Psoas muscle (tissue), 8 donors: Measurements from ENCODE around the gene PDZD7. TPM values are rescaled to one million over a fixed set of nuclear protein-coding genes. Genes with fewer than 3 reads are reported as not detected.
A peak's percentile ranks its signal among the peaks of the same experiment; 100 is the strongest.

ENCODE experiments used
- ATAC-seq, 4 donors: fragments of 200-7000 bp; cut with Tn5 transposase; one replicate each; pipeline ENCODE4 v1.9.1; 2020; ENCODE audit warnings: moderate library complexity in 3 of 4, mild to moderate bottlenecking in 2 of 4
- DNase-seq, 2 donors: peaks; one replicate each; pipeline ENCODE4 v3.0.0-alpha.2; 2020
- H3K27ac ChIP-seq: fragments of 200-600 bp; one replicate; pipeline ENCODE4 v1.8.0; 2022
- H3K27me3 ChIP-seq, 3 donors: fragments of 200-600 bp in 1 of 3; one replicate each; pipeline versions ENCODE4 v1.6.1 to v1.8.0; 2013 to 2022; ENCODE audit warnings: low read length in 2 of 3, mild to moderate bottlenecking in 2 of 3, moderate library complexity in 1 of 3; ENCODE audit not compliant: insufficient read depth in 3 of 3
- H3K36me3 ChIP-seq, 2 donors: fragments of 200-600 bp in 1 of 2; one replicate each; pipeline versions ENCODE4 v1.6.1 to v1.8.0; 2013 to 2022; ENCODE audit warnings: low read depth in 1 of 2, mild to moderate bottlenecking in 1 of 2, moderate library complexity in 1 of 2; ENCODE audit not compliant: insufficient read depth in 1 of 2
- H3K4me1 ChIP-seq: fragments of 200-600 bp; one replicate; pipeline ENCODE4 v1.8.0; 2022
- H3K4me3 ChIP-seq: fragments of 200-600 bp; one replicate; pipeline ENCODE4 v1.8.0; 2022; ENCODE audit warnings: mild to moderate bottlenecking
- H3K9me3 ChIP-seq: fragments of 200-600 bp; one replicate; pipeline ENCODE4 v1.8.0; 2022
- WGBS, 3 donors: extraction: QIAGEN DNeasy Blood & Tissue Kit; methylation state at CpG; one replicate each; pipeline versions ENCODE4 v1.1.6 to v1.1.7; 2013; 5-methylcytosine and 5-hydroxymethylcytosine counted together
- intact Hi-C, 2 donors: fragments of 100-400 bp; cut with DNase I; formaldehyde crosslinking; loops; one replicate each; pipeline versions ENCODE4 v1.11.0 to v1.14.2; 2022
- polyA plus RNA-seq, 3 donors: library from polyadenylated mRNA; stranded (reverse); fragments of 200-250 nt; gene quantifications; one replicate each; pipeline ENCODE4 v1.2.3, GENCODE V29; 2013
- total RNA-seq, 4 donors: library from RNA; stranded (reverse); fragmentation: NEBNext Ultra II Directional in 2 of 4; extraction: Animal tissue kit (Norgen Biotek cat#: 25700) in 2 of 4; gene quantifications; one replicate each; pipeline versions ENCODE4 v1.2.1 to v1.2.4, GENCODE V29; 2021 to 2023
- TF ChIP-seq, protein P1 (sequence below): fragments of 200-600 bp; IDR thresholded peaks from one replicate; pipeline ENCODE4 v1.8.0; 2022; ENCODE audit warnings: antibody characterized with exemption
- donor health status: healthy with polysubstance abuse.
- donor health status: DM: no; HTN: no; CAD: no; lungs with moderate emphysema.
- donor health status: Bipolar disorder and iron deficiency.
- donor health status: healthy.
- donor health status: DM: yes; HTN: yes; CAD: no.
- donor health status: DM: no; HTN: no; CAD: no.
- donor health status: DM: no; HTN: no; CAD: no.
- donor health status: DM: yes; HTN: yes; CAD: no.

The PDZD7 gene
- total and polyA plus RNA-seq, 7 donors: 0.04 to 0.54 (median 0.08) TPM; not detected in 2

DNA sequence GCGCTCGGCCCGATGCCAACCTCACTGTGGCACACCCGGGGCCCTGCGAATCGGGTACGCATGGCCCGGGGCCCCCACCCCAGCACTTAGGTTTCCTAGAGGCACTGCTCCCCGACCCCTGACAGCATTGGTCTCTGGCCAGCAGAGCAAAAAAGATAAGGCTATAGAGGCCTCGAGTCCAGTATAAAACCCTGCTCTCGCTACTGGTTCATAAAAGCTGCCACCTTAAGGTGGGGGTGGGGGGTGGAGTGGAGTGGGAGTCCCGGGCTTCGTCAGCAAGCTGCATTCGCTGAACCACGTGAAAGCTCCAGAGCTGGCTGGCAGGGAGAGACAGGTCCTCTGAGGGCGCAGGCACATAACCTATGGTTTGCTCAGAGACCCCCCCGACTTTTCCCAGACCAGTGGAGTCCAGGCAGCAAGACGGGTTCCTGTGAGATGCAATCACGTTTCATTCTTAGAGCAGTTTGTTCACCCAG is 32.2 kb upstream of the PDZD7 start:
- Histone ChIP-seq H3K27me3 (peaks cover 0 to 46% (median 0%) of the 10 kb centered on the region in 3 donors), H3K4me3 (peak overlapping the region; percentile 97), H3K36me3 (no peaks in the 10 kb centered on the region), H3K4me1 (peaks cover 41% of the 10 kb centered on the region), H3K9me3 (no peaks in the 10 kb centered on the region), H3K27ac (peak overlapping the region; percentile 99)
- ATAC-seq: no peak
- WGBS, 3 donors: 14 to 30% (median 17%) methylated on average over 19 of the region's 19 CpGs
- DNase-seq: no peak
- intact Hi-C loops: no loop called here
- TF ChIP-seq, protein P1, sequence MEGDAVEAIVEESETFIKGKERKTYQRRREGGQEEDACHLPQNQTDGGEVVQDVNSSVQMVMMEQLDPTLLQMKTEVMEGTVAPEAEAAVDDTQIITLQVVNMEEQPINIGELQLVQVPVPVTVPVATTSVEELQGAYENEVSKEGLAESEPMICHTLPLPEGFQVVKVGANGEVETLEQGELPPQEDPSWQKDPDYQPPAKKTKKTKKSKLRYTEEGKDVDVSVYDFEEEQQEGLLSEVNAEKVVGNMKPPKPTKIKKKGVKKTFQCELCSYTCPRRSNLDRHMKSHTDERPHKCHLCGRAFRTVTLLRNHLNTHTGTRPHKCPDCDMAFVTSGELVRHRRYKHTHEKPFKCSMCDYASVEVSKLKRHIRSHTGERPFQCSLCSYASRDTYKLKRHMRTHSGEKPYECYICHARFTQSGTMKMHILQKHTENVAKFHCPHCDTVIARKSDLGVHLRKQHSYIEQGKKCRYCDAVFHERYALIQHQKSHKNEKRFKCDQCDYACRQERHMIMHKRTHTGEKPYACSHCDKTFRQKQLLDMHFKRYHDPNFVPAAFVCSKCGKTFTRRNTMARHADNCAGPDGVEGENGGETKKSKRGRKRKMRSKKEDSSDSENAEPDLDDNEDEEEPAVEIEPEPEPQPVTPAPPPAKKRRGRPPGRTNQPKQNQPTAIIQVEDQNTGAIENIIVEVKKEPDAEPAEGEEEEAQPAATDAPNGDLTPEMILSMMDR: no peak

DNA sequence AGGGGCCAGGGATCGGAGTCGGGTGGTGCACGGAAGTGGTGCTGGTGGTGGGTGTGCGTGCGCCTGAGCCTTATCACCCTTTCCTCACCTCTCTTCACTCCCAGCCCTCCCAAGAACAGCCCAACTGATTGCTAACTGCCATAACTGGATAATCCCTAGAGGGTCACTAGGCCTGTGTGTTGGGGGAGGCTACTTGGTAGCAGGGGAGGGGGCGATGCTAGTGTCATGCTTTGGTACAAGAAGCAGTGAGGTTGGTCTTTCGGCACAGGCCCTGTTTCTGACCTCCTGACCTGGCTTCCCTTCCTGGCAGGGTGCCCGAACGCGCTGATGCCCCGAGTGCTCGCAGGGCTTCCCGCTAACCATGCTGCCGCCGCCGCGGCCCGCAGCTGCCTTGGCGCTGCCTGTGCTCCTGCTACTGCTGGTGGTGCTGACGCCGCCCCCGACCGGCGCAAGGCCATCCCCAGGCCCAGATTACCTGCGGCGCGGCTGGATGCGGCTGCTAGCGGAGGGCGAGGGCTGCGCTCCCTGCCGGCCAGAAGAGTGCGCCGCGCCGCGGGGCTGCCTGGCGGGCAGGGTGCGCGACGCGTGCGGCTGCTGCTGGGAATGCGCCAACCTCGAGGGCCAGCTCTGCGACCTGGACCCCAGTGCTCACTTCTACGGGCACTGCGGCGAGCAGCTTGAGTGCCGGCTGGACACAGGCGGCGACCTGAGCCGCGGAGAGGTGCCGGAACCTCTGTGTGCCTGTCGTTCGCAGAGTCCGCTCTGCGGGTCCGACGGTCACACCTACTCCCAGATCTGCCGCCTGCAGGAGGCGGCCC is 31.5 kb upstream of the PDZD7 start:
- H3K4me3 ChIP-seq: peak overlapping the region; percentile 97
- H3K4me1 ChIP-seq: peaks cover 38% of the 10 kb centered on the region
- DNase-seq (peak; percentile 56 to 79), ATAC-seq (peak; percentile 29 to 35 (median 32))
- peak overlapping the region; percentile 99 for H3K27ac ChIP-seq
- H3K36me3 ChIP-seq: no peaks in the 10 kb centered on the region
- no peaks in the 10 kb centered on the region for H3K9me3 ChIP-seq
- intact Hi-C loops: no loop called here
- 6 to 10% (median 8%) methylated on average over 51 to 63 of the region's 63 CpGs for WGBS, 3 donors
- peaks cover 0 to 43% (median 0%) of the 10 kb centered on the region in 3 donors for H3K27me3 ChIP-seq
- TF ChIP-seq, protein P1: peak; percentile 55

DNA sequence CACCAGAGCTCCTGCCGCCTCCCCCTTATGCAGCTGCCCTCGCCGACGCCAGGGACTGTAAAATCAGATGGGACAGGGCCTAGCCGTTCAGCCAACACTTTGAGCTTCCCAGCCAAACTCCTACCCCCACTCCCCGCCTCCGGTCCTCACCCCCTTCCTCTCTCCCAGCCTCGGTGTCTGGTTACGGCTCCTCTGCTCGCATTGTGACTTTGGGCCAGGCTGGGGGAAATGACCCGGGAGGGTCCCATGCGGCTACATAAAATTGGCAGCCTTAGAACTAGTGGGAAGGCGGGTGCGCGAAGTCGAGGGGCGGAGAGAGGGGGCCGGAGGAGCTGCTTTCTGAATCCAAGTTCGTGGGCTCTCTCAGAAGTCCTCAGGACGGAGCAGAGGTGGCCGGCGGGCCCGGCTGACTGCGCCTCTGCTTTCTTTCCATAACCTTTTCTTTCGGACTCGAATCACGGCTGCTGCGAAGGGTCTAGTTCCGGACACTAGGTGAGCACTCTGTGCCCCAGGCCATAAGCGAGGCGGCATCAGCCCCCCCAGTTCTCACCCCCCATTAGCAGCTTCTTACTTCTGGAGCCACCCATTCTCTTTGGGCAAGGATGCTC is 30.8 kb upstream of the PDZD7 start, which contains the start of gene KAZALD1:
KAZALD1 (plus strand) TSS at position 366 of the 608 bp plus-strand sequence. CDS start 604 bp downstream, outside the sequence.
- WGBS, 3 donors: 9 to 23% (median 11%) methylated on average over 25 to 31 of the region's 31 CpGs
- Histone ChIP-seq H3K4me1 (peaks cover 34% of the 10 kb centered on the region), H3K27me3 (peaks cover 0 to 35% (median 0%) of the 10 kb centered on the region in 3 donors), H3K27ac (peak within 1 kb of the TSS; percentile 99), H3K36me3 (no peaks in the 10 kb centered on the region), H3K4me3 (peak within 1 kb of the TSS; percentile 97), H3K9me3 (no peaks in the 10 kb centered on the region)
- intact Hi-C loops: loop anchor here (2.0 kb wide), 1 partner anchor 19 kb away; no protein-coding TSS in a partner anchor
- TF ChIP-seq, protein P1: no peak
- ATAC-seq (peak; percentile 30 to 55 (median 40)), DNase-seq (peak; percentile 69 to 77)

DNA sequence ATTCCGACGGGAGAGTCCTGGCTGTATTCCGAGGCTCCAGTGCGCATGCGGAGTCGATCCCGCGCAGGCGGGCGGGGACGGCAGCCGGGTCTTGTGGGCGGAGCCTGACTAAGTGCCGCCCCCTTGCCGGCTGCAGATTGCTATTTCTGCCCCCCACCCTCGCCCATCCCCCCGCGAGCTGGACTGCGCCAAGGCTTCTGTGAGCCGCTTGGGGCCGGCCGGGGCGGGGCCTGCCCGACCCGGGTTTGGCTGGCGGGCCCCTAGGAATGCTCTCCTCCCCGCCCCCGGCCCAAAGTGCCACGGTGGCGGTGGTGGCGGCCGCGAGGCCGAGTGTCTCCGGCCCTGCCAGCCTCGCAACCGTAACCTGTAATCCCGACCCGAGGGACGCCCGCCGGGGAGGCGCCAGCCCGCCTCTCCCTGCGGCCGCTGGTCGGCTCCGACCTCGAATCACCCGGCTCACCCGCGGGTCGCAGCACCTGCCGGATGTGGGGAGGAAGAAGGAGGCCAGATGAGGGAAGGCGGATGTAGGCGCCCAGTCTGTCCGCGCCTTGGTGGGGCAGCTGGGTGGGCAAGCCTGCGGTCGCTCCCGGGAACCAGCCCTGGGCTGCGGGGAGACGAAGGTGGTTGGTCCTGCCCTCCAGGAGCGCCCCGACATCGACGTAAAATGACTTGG is 30.2 kb upstream of the PDZD7 start:
- Histone ChIP-seq H3K4me3 (peak overlapping the region; percentile 97), H3K4me1 (peaks cover 27% of the 10 kb centered on the region), H3K9me3 (no peaks in the 10 kb centered on the region), H3K36me3 (no peaks in the 10 kb centered on the region), H3K27me3 (peaks cover 0 to 30% (median 0%) of the 10 kb centered on the region in 3 donors), H3K27ac (peak overlapping the region; percentile 99)
- TF ChIP-seq, protein P1: no peak
- 0 to 2% (median 0%) methylated on average over 47 to 67 of the region's 67 CpGs for WGBS, 3 donors
- intact Hi-C loops: loop anchor here (1.0 to 2.0 kb wide), 2 partner anchors 7 to 18 kb away; no protein-coding TSS in a partner anchor
- DNase-seq (peak; percentile 97), ATAC-seq (peak; percentile 92 to 93 (median 92))
